Inferior parietal cortex (tissue), 1 donor: ENCODE data around the gene AP5B1.
"Not testable (repeated sequence)": the region's sequence is repeated elsewhere in the genome, so short reads cannot be mapped to it uniquely, and the experiment has no call there.

Experiments
- DNase-seq: peaks from one replicate; pipeline ENCODE4 v3.0.0-alpha.2; 2016; ENCODE audit errors: extremely low spot score

The AP5B1 gene

DNA sequence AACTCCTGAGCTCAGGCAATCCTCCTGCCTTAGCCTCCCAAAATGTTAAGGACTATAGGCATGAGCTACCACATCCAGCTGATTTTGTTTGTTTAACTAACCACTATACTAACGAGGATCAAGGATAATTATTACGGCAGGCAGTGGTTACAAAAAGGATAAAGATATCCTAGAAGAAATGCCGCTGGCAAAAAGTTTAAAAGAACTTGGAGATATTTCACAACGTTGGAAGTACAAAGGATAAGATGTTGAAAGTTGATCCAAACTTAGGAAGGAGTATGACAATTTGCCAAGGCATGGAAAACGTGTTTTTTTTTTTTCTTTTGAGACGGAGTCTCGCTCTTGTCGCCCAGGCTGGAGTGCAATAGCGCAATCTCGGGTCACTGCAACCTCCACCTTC is 13.4 kb downstream of the AP5B1 start:
- no peak for DNase-seq

GRCh38 chr11:65766535-65766934 is 14.2 kb downstream of the AP5B1 start:
- DNase-seq = no peak

- DNase-seq = no peak
Measured at GRCh38 chr11:65764434-65764833, 16.3 kb downstream of the AP5B1 start.

DNA sequence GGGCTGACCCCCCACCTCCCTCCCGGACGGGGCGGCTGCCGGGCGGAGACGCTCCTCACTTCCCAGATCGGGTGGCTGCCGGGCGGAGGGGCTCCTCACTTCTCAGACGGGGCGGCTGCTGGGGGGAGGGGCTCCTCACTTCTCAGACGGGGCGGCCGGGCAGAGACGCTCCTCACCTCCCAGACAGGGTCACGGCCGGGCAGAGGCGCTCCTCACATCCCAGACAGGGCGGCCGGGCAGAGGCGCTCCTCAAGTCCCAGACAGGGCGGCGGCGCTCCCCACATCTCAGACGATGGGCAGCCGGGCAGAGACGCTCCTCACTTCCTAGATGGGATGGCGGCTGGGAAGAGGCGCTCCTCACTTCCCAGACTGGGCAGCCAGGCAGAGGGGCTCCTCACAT is 18.0 kb downstream of the AP5B1 start:
- not testable (repeated sequence) for DNase-seq

GRCh38 chr11:65762169-65762568 is 18.6 kb downstream of the AP5B1 start:
- not testable (repeated sequence) for DNase-seq

DNA sequence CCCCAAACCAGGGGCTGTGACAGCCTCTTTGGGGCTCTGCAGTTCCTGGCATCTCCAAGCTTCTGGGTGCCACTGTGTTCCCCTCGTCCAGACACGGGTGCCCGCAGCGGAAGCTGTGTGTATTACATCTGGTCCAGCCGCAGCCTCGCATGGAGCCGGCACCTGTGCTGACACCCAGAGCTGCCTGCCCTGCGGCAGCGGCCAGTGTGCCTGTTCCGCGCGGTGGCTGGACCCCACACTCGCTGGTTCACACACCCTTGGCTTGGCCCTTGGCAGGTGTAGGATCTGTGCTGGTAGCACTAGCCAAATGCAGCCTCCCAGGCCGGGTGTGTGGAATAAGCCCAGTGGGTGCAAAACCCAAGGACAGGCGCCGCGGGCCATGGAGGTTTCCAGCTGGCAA is 35.7 kb downstream of the AP5B1 start:
- no peak for DNase-seq

DNA sequence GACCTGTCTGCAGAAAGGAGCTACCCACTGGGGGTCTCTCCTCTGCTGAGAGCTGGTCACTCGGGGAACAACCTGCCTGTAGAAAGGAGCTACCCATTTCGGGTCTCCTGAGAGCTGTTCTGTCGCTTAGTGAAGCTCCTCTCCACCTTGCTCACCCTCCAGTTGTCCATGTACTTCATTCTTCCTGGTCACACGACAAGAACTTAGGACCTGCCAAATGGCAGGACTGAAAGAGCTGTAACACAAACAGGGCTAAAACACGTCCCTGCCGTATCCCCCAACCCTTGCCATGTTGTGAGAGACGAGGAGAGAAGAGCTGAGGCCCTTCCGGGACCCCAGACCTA is 36.1 kb downstream of the AP5B1 start:
- no peak for DNase-seq

DNA sequence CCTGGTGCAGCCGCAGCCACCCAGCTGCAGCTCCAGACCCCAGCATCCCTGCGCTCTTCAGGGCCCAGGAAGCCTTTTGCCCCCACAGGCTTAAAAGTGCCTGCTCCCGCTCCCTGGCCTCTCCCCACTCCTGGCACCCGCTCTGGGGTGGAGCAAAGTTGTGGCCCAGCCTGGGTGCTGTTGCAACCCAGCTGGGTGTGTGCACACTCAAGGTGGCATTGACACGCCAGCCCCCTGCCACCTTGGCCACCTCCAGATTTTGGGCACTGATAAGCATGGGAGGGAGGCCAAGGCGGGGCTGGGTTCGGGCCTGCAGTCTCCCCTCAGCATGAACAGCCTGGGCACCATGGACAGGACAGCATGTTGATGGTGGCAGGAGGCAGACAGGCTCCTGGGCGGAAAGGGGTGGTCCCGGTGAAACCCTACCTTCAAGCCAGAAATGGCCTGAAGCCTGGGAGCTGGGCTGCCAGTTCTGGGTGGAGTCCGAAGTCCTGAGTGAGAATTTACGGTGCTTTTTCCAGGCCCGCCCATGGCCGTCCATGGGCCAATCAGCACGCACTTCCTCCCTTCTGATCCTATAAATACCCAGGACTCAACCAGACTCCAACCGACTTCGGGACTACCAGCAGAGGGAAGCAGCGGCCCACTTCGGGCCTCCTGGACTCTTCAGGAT is 36.6 kb downstream of the AP5B1 start:
- no peak for DNase-seq

DNA sequence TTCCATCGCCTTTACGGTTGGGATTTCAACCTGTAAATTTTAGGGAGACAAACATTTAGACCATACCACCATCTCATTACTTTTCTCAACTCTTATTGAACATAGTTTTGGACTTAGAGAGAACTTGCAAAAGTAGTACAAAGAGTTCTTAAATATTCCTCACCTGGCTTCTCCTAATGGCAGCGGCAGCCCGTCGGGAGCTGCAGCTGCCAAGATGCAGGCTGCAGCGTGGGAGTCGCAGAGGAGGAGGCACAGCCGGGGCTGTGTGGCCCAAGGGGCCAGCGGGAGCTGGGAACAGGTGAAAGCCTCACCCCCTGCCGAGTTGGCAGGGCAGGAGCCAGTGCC is 37.1 kb downstream of the AP5B1 start:
- no peak for DNase-seq

GRCh38 chr11:65742353-65742752 is 38.4 kb downstream of the AP5B1 start:
- no peak for DNase-seq

DNA sequence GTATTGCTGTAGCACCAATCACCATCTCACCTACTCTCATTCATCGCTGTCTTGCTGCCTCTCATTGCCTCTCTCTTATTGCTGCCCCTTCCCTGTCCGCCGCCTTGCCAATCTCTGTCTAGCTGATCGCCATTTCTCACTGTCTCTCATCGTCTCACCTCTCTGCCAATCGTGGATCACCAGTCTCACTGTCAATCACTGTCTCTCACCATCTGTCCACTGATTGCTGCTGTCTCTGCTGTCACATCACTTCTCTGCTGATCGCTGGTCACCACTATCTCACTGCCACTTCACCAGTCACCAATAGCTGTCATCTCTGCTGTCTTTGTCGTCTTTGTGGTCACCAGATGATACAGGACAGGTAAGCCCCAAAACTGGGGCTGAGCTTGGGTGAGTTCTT is 39.6 kb downstream of the AP5B1 start:
- no peak for DNase-seq

GRCh38 chr11:65739022-65739421 is 41.8 kb downstream of the AP5B1 start:
- DNase-seq = no peak

GRCh38 chr11:65736810-65737209 is 44.0 kb downstream of the AP5B1 start:
- no peak for DNase-seq

GRCh38 chr11:65735111-65735510 is 45.7 kb downstream of the AP5B1 start:
- not testable (repeated sequence) for DNase-seq

DNA sequence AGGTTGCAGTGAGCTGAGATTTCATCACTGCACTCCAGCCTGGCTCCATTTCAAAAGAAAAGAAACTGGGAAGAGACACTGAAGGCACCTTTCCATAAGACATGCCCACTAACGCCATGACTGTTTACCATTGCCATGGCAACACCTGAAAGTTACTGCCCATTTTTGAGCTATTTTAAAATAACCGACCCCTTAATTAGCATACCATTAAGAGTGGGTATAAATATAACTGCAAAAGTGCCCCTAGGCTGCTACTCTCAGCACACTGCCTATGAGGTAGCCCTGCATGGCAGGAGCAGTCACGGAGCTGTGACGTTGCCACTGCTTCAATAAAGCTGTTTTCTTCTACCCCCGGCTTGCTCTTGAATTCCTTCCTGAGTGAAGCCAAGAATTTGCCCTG is 50.3 kb downstream of the AP5B1 start:
- no peak for DNase-seq

GRCh38 chr11:65727865-65728264 is 52.9 kb downstream of the AP5B1 start:
- no peak for DNase-seq

DNA sequence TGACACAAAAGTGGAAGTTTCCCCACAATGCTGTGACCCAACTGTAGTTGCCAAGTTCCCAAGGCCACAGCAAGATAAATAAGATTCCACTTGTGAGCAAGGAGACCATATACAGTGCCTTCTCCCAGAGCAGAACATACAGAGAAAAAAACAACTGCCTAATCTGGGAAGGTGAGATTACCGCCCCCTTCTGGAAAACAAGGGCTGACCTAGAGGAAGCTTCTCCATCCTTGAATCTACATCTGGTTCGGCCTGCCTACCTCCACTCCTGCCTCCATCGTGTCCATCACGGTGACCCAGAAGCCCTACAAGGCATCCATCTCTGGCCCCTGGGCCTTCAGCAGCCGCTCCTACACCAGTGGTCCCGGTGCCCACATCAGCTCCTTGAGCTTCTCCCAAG is 54.1 kb downstream of the AP5B1 start:
- no peak for DNase-seq
